ENCODE measurements around the gene MTHFD1.

Gene MTHFD1

DNA sequence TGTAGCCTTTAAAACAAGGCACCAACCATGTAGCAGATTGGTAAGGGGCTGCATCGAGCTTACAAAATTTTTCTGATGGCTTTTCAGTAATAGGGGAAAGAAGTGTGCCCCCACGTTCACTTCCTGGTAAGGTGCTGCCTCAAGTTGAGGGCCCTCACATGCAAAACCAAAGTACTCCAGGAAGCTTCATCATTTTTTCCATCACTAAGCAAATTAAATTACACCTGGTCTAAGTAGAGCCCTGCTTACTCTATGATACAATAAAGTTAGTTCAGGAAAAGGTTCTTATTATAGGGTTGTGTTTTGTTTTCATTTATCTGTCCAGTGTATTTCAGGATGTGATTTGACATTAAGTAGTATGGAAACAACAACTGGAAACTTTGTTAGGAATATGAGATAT lies 62.1 kb downstream of the MTHFD1 start:
- no peak for DNase-seq

DNA sequence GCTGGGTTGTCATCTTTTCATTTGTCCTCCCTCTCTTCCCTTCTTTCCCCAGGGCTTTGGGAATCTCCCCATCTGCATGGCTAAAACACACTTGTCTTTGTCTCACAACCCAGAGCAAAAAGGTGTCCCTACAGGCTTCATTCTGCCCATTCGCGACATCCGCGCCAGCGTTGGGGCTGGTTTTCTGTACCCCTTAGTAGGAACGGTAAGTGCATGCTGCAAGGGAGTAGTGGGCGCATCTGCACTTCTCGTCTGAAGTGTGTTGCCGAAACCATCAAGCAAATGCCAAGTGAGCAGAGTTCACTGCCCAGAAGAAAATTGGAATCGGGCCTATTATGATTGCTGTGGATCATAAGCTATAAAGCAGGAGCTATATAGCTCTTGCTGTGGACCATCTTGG lies 66.5 kb downstream of the MTHFD1 start:
- DNase-seq: no peak

DNA sequence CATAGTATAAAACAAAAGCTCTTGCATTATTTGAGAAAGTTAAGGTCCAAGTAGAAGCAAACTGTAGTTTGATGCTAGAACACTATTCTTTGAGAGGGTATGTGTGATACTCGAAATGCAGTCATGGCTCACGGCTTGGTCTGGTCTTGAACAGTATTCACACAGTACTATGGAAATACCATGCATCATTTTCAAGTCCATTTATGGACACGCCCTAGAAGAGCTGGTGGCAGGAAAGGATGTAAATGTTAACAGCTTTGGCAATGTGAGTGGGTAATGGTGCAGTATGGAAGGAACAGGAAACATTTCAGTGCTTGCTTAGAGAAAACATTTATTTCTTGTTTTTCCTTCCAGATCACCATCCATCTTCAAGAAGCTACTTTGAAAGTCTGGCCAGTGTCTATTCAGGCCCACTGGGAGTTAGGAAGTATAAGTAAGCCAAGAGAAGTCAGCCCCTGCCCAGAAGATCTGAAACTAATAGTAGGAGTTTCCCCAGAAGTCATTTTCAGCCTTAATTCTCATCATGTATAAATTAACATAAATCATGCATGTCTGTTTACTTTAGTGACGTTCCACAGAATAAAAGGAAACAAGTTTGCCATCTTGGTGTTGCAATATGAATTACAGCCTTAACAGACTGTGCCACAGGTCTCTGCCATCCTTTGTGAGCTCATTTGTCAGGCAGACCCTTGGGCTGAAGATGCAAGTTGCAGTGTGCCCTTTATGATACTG lies 71.4 kb downstream of the MTHFD1 start:
- no peak for DNase-seq

DNA sequence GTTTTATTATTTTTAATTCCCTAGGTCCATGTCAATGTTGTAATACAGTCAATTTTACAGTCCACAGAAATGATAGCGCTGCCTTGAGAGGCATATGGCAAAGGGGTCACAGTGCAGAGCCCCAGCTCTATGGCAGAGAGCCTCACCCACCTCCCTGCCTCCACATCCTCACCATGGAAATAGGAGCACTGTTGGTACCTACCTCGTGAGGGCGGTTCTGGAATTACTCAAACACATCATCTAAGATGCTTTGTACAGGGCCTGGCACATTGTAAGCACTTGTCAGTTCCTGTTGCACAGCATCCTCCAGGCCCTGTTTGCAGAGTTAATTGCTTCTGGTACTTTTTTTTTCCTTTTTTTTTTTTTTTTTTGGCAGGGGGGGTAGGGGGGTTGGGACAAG lies 73.1 kb downstream of the MTHFD1 start:
- no peak for DNase-seq

DNA sequence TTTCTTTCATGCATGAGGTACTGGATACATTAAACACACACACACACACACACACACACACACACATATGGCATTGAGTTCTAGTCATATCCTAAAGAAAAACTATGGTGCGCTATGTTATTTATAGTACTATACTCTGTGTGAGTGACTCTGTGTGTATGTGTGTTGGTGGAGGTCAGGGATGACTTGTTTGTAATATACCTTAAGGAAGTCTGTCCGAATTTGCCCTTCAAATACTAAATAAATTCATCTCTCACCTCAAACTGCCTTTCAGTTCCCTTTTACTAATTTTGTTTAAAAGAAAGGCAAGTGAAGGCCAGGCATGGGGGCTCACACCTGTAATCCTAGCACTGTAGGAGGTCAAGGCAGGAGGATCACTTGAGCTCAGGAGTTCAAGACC lies 75.0 kb downstream of the MTHFD1 start:
- DNase-seq: no peak

DNA sequence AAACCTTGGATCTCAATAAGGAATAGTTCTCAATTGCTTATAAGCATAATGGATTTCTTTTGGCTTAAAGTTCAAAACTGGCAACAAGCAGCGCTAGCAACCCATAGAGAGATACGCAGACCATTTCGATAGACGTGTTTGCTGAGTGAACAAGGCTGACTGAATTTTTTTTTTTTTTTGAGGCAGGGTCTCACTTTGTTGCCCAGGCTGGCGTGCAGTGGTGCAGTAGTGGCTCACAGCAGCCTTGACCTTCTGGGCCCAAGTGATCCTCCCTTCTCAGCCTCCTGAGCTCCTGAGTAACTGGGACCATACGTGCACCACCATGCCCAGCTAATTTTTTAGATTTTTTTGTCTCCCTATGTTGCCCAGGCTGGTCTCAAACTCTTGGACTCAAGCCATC lies 75.7 kb downstream of the MTHFD1 start:
- DNase-seq: no peak

DNA sequence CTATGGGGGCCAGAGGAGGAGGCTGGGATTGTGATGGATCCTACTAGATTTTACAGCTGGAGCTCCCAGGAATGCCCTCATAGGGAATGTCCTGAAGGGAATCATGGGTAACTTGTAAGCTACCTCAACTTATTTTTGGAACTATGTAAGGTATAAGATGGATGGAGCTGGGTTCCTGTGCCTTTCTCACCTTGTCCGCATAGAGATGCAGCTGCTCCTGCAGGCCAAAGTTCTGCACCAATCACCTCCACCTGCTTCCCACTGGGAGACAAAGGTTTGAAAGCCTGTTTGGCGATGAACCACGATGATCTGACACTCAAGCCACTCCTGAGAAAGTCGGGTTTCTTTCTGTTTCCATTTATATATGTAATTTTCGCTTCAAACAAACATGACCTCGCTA lies 76.5 kb downstream of the MTHFD1 start:
- DNase-seq: no peak

DNA sequence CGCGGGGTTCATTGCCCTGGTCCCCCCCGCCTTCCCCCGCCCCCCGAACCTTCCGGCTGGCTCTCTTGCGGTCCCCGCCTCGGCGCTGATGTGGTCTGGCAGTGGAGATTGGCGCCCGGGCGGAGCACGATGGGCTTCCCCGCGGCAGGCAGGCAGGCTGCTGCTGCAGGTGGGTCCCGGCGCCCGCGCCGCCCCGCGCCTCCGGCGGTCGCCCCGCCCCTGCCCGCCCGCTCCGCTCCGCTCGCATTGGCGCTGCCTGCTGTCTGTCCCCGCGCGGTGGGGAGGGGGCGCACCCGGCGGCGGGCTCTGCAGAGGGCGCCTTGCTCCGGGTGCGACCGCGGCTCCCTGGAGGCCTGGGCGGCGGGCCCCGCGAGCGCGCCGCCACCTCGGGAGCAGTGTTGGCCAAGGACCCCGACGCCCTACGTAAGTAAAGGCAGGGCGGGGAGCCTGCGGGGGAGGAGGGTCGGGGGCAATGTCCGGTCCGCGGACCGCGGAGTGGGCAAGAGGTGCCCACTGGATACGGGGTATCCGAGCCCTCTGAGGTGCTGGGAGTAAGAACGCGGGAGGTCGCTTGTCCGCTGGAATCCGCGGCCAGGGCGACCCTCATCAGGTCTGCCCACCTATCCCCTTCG lies 77.2 kb downstream of the MTHFD1 start, which contains the start of gene AKAP5:
TSS of gene AKAP5 (plus strand) at position 309 of the 632 bp plus-strand sequence. CDS start 2,896 bp downstream, outside the sequence.
- DNase-seq: peak; percentile 52

DNA sequence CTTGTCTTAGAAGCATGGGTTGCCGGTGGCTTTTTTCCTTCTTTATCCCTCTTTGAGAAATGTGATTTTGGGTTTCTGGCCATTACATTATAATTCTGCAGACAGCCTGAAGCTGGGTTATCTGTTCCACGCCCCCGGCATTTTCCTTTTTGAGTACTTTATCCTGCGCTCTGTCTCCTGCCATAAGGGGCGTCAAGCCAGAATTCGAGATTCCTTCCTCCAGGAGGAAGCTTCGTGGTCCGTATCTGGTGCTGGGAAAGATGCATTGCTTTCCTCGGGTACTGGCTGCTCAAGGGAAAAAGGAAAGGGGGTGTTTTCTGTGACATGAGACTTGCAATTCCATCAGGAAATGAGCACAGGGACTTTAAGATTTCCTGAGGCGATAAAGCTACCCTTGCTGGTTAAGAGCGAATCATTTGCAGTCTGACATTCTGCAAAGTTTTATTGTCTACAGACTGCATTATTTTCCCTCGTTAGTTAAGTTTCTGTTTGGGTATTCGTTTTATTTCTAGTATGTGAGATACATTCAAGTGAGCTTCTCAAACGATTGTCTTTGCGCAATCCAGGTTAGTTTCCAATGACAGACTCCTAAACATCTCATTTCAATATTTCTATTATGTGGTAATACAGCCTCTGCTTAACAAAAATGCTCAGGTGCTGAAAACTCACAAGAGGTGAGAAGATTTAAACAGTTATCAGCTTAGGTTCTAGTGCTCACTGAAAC lies 77.8 kb downstream of the MTHFD1 start:
- DNase-seq: no peak

DNA sequence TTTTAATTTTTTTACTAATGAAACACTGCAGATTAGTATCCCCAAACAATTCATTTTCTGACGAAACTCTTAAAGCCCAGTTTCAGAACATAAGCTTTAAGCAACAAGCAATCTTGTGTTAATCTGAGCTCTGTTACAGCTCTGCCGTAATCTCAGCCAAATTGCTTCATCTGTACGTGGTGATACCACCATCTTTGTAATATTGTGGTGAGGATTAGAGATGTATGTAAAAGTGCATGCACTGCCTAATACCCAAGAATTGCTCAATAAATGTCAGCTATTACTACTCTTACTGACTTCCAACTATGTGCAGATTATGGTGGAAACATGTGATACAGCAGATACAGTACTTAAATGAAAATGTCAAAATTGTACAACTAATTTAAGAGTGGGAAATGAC lies 78.9 kb downstream of the MTHFD1 start:
- no peak for DNase-seq

DNA sequence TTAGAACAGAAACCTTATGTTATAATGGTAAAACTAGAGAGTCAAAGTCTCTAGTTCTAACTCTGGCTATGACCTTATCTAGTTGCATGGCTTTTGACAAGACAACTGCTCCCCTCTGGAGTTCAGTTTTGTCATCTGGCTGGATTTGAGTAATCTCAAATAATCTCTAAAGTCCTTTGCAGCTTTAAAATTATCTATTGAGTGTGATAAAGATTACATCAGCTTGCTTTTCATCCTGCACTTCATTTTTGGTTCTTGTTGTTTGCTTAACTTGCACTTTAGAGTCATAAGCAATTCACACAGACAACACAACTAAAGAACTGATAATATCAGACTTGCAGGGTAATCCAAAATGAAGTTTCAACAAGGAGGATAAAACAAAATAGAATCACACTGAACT lies 79.4 kb downstream of the MTHFD1 start:
- no peak for DNase-seq

DNA sequence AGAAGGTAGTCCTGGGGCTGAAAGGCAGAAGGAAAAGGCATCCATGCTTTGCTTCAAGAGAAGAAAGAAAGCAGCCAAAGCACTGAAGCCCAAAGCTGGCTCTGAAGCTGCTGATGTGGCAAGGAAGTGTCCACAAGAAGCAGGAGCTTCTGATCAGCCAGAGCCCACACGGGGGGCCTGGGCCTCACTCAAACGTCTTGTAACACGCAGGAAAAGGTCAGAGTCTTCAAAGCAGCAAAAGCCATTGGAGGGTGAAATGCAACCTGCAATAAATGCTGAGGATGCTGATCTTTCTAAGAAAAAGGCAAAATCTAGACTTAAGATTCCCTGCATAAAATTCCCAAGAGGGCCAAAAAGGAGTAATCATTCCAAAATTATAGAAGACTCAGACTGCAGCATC lies 80.3 kb downstream of the MTHFD1 start:
- no peak for DNase-seq

DNA sequence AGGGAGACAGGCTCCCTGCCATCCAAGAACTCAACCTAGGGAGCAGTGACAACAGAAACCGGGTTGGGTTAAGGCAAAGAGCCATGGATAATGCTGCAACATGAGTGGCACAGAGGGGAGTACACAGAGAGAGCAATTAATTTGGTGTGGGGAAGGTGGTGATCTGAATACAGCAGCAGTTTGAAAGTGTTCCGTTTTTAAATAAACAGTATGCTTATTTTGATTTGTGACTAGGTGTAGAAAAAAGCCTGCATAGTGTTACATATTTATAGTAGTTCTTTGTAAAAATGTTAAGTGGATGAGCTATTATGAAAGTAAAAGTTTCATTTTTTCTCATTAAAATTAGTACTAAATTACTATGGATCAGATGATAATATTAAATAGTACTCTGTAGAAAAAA lies 85.9 kb downstream of the MTHFD1 start:
- no peak for DNase-seq

DNA sequence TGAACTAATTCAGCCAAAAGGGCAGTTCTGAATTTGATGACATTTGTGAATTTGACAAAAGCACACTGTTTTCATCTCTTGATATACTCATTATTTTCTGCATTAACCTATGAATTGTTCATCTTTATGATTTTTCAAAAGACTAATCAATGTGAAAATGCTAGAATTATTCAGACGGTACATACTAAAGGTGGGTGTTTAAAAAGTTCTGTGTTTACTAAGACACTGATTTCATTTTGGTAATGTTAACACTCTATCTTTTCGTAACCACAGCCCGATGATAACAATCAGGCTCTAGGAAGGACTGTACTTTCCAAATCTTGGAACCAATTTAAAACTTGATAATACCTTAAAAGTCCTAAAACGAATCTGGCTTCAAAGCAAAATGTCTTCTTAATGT lies 86.5 kb downstream of the MTHFD1 start:
- DNase-seq: no peak

DNA sequence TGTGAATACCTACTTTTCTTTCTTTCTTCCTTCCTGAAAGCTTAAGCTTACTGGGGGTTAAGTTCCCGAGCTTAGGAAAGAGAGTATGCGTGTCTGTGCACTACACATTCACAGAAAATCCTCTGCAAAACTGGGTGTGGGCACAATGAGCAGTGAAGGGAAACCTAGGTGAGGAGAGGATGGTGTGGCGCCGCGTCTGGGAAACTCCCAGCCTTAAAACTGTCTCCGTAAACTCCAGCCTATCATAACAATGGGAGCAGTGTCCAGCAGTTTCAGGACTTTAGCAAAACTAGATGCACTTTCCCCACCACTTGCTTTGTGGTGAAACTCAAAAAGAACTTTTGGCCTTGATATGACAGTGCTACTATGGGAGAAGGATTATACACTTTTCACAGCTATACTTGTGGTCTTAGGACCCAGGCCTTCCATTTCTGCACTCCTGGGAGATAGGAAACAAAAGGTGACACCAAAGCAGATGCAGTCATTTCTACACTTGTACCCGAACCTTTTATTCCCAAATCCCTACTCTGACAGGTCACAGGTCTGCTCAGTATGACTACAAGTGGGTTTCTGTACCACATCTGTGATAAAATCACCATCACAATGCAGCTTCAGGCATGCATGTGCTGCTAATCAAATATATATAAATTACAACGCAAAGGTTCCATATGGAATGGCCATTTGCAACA lies 87.6 kb downstream of the MTHFD1 start:
- DNase-seq: no peak

DNA sequence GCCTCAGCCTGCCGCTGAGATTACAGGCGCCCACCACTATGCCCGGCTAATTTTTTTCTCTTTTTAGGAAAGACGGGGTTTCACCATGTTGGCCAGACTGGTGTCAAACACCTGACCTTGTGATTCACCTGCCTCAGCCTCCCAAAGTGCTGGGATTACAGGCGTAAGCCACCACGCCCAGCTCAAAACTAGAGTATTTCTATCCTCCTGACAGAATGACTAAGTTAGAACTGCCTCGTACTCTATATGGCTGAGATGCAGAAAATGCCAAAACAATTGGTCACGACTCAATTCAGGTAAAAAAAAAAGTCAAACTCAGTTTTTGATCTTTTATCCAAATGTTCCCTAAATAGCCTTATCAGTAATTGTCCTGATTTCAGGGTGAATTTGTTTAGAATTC lies 88.3 kb downstream of the MTHFD1 start:
- DNase-seq: no peak

DNA sequence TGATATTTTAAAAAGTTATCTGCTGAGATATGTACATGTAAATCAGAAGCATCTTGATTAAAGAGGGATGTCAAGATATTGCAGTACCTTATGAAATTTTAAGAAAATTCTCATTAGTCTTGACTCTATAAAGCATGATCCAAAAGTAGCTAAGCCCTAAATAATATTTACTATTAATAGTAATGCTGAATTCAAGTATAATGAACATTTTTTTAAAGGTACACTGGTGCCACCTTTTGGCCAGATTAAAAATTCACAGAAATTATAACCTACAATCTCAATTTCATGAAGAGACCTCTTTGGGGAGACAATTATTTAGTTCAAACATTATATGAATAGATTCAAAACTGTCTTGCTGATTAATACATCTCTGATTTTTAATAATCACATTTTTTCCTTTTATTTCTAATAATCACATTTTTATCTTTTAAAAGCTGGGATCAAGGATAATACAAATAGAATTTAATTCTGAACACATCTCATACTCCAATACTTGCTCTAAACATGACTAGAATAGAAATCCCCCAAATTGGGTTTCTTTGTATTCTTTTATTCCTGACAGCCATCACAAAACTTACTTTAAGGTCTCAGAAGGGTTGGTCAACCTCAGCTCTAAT lies 90.6 kb downstream of the MTHFD1 start:
- no peak for DNase-seq

DNA sequence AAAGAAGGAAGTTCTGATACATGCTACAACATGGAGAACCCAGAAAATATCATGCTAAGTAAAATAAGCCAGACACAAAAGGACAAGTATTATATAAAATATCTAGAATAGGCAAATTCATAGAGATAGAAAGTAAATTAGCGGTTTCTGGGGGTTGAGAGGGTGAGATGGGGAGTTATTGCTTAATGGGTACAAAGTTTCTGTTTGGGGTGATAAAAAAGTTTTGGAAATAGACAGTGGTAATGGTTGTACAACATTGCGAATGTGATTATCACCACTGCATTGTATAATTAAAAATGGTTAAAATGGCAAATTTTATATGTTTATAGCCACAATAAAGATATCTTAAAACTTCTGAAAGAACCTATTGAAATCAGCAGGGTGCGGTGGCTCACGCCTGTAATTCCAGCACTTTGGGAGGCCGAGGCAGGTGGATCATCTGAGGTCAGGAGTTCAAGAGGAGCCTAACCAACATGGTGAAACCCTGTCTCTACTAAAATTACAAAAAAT lies 100.5 kb downstream of the MTHFD1 start:
- DNase-seq: no peak

DNA sequence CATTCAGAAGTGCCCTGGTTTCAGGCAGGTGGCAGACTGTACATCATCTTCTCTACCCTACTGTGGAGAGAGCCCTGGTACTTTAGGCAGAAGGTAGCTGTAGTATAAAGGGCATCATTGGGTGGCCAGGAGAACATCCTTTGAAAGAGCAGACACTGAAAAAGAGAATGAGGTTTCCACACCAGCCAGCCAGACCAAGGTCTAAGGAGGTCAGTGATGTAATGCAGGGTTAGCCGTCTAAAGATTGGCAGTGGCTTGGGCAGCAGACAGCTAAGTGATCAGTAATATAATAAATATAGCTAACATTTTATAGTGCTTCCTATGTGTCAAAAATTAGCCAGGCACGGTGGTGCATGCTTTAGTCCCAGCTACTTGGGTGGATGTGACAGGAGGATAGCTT lies 103.5 kb downstream of the MTHFD1 start:
- DNase-seq: no peak

DNA sequence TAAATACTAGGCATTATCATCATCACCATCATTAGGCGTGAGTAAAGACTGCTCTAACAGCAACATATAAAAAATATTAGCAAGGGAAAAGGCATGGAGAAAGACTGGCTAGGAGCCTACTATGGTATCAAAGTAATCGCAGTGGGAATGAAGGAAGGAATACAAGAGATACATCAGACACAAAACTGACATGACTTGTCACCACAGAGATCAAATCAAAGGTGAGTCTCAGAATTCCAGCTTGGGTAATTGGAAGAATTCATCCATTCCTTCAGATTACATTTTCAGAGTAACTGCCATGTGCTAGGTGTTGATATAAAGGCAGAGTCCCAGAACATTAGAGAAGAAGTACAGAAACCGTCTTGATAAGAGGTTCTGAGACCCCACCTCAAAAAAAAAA lies 105.3 kb downstream of the MTHFD1 start:
- no peak for DNase-seq

DNA sequence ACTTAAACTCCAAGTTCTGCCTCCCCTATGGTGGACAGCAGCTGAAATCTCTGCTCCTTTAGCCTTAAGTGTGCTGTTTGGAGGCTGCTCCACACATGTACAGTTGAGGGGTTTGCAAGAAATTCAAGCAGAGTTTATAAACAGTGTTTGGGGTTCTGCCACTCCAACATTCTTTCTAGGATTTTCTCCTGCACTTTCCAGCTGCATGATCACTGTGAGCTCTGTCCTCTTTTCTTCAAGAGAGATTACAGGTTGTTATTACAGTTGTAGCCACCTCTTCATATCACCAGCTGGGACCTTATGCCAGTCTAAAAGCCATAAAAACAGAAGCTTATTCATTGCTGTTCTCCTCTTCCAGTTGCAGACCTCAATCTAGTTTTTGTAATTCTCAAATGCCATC lies 107.1 kb downstream of the MTHFD1 start:
- no peak for DNase-seq

DNA sequence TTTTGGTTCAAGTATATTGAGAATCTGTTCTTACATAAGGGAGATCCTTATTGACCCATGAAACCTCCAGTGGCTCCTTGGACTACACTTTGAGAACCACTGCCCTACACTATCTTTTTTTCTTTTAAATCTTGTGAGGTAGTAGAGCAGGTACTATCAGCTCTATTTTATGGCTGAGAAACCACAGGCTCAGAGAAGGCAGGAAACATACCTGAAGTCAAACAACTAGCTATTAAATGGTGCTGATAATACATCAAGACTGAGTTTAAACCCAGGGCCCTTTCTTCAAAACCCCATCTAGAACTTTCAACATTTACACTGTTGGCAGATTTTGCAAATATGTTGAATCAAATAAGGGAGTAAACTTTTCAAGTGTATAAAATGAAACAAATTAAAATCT lies 108.6 kb downstream of the MTHFD1 start:
- DNase-seq: no peak

DNA sequence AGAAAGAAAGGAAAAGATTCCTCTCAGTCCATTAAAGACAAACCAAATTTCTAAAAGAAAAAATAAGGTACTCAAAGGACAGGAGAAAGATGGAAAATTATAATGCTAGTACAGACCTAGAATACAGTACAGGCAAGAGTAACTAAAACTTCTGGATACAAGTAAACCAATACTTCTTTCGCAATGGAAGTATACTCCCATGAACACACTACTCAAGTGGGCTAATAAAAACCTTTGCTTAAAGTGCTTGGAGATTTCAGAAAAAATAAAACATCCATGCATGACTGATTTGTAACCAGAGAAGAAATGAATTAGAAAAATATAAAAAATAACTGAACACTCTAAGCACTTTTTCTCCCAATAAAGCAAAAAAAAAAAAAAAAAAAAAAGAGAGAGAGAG lies 111.9 kb downstream of the MTHFD1 start:
- no peak for DNase-seq
